UCSD-AML1 (cell line): ENCODE measurements around the gene FERMT3.

Experiments
- DNase-seq: peaks from one replicate; lab custom pipeline; 2025; ENCODE audit not compliant: unreplicated experiment; lab: John Stamatoyannopoulos, UW

The FERMT3 gene

GRCh38 chr11:64219354-64219684 lies 12.8 kb downstream of the FERMT3 start:
- no peak for DNase-seq

- no peak for DNase-seq
Measured at GRCh38 chr11:64219755-64220154, 13.2 kb downstream of the FERMT3 start.

GRCh38 chr11:64220271-64220670 lies 13.8 kb downstream of the FERMT3 start:
- no peak for DNase-seq

GRCh38 chr11:64220798-64221197 lies 14.3 kb downstream of the FERMT3 start:
- no peak for DNase-seq

- no peak for DNase-seq
Measured at GRCh38 chr11:64222651-64223000, 16.1 kb downstream of the FERMT3 start.

- no peak for DNase-seq
Measured at GRCh38 chr11:64223001-64223651, 16.6 kb downstream of the FERMT3 start.

- DNase-seq, result peak; percentile 54
Measured at GRCh38 chr11:64224151-64224890, 17.8 kb downstream of the FERMT3 start.

- peak; percentile 62 for DNase-seq
Measured at GRCh38 chr11:64224891-64225607, 18.5 kb downstream of the FERMT3 start.

GRCh38 chr11:64225608-64226506 lies 19.3 kb downstream of the FERMT3 start, which contains the start of the genes NUDT22 and TRPT1:
NUDT22 (plus strand) TSS chr11:64226274; CDS start chr11:64226653, 379 bp downstream.
TRPT1 (minus strand) TSS chr11:64226186; CDS start chr11:64225860, 326 bp downstream.
- DNase-seq, result peak; percentile 95

- DNase-seq, result peak; percentile 78
Measured at GRCh38 chr11:64226507-64227051, 20.1 kb downstream of the FERMT3 start.

GRCh38 chr11:64227405-64227956 lies 21.0 kb downstream of the FERMT3 start:
- DNase-seq, result no peak

- DNase-seq, result no peak
Measured at GRCh38 chr11:64229090-64229743, 22.7 kb downstream of the FERMT3 start.

GRCh38 chr11:64229744-64230170 lies 23.2 kb downstream of the FERMT3 start:
- DNase-seq, result no peak

- DNase-seq, result peak; percentile 90
Measured at GRCh38 chr11:64230171-64230984, 23.9 kb downstream of the FERMT3 start, which contains the start of gene DNAJC4. DNAJC4 (plus strand) TSS chr11:64230548; CDS start chr11:64230855, 307 bp downstream.

- peak; percentile 56 for DNase-seq
Measured at GRCh38 chr11:64230985-64231365, 24.5 kb downstream of the FERMT3 start.

GRCh38 chr11:64231546-64231945 lies 25.0 kb downstream of the FERMT3 start:
- no peak for DNase-seq

- DNase-seq, result no peak
Measured at GRCh38 chr11:64232182-64232966, 25.9 kb downstream of the FERMT3 start.

- no peak for DNase-seq
Measured at GRCh38 chr11:64232967-64233315, 26.4 kb downstream of the FERMT3 start.
